Measurements from ENCODE around the gene LRP3. TPM values are rescaled to one million over a fixed set of nuclear protein-coding genes. Genes with fewer than 3 reads are reported as not detected.

The LRP3 gene
- total and polyA plus RNA-seq, 2 experiments from 2014 or later = 3.5 to 62.7 TPM

DNA sequence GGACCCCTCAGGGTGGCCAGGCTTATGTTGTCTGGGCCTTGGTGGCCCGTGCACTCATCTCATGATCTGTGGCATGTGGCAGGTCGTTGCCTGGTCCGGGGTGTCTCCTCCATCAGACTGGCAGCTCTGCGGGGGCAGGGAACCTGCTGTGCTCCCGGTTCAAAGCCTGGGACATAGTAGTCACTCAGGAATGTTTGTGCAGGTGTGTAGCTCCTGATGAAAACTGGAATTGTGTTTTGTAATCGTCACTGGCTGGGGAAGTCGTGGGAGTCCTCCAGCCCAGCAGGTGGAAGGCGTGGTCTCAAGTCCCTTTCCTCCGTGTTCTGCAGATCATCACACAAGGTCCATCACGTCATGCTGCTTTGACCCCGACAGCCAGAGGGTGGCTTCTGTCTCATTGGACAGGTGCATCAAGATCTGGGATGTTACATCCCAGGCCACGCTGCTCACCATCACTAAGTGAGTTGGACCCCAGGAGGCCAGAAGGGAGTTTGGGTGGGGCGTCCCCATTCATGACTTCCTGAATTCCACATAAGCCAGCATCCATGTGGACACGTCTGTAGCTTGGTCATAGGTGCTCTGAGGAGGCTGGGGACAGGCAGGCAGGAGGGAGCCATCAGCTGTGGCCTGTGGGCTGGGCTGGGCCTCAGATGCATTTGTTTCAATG lies 43.1 kb upstream of the LRP3 start (continued):
- TF ChIP-seq, protein P1, sequence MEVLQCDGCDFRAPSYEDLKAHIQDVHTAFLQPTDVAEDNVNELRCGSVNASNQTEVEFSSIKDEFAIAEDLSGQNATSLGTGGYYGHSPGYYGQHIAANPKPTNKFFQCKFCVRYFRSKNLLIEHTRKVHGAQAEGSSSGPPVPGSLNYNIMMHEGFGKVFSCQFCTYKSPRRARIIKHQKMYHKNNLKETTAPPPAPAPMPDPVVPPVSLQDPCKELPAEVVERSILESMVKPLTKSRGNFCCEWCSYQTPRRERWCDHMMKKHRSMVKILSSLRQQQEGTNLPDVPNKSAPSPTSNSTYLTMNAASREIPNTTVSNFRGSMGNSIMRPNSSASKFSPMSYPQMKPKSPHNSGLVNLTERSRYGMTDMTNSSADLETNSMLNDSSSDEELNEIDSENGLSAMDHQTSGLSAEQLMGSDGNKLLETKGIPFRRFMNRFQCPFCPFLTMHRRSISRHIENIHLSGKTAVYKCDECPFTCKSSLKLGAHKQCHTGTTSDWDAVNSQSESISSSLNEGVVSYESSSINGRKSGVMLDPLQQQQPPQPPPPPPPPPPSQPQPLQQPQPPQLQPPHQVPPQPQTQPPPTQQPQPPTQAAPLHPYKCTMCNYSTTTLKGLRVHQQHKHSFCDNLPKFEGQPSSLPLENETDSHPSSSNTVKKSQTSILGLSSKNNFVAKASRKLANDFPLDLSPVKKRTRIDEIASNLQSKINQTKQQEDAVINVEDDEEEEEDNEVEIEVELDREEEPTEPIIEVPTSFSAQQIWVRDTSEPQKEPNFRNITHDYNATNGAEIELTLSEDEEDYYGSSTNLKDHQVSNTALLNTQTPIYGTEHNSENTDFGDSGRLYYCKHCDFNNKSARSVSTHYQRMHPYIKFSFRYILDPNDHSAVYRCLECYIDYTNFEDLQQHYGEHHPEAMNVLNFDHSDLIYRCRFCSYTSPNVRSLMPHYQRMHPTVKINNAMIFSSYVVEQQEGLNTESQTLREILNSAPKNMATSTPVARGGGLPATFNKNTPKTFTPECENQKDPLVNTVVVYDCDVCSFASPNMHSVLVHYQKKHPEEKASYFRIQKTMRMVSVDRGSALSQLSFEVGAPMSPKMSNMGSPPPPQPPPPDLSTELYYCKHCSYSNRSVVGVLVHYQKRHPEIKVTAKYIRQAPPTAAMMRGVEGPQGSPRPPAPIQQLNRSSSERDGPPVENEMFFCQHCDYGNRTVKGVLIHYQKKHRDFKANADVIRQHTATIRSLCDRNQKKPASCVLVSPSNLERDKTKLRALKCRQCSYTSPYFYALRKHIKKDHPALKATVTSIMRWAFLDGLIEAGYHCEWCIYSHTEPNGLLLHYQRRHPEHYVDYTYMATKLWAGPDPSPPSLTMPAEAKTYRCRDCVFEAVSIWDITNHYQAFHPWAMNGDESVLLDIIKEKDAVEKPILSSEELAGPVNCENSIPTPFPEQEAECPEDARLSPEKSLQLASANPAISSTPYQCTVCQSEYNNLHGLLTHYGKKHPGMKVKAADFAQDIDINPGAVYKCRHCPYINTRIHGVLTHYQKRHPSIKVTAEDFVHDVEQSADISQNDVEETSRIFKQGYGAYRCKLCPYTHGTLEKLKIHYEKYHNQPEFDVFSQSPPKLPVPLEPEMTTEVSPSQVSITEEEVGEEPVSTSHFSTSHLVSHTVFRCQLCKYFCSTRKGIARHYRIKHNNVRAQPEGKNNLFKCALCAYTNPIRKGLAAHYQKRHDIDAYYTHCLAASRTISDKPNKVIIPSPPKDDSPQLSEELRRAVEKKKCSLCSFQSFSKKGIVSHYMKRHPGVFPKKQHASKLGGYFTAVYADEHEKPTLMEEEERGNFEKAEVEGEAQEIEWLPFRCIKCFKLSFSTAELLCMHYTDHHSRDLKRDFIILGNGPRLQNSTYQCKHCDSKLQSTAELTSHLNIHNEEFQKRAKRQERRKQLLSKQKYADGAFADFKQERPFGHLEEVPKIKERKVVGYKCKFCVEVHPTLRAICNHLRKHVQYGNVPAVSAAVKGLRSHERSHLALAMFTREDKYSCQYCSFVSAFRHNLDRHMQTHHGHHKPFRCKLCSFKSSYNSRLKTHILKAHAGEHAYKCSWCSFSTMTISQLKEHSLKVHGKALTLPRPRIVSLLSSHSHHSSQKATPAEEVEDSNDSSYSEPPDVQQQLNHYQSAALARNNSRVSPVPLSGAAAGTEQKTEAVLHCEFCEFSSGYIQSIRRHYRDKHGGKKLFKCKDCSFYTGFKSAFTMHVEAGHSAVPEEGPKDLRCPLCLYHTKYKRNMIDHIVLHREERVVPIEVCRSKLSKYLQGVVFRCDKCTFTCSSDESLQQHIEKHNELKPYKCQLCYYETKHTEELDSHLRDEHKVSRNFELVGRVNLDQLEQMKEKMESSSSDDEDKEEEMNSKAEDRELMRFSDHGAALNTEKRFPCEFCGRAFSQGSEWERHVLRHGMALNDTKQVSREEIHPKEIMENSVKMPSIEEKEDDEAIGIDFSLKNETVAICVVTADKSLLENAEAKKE (CRISPR knock-in tag; IDR thresholded peaks at IDR 0.05) = no peak
- TF ChIP-seq, protein P2, sequence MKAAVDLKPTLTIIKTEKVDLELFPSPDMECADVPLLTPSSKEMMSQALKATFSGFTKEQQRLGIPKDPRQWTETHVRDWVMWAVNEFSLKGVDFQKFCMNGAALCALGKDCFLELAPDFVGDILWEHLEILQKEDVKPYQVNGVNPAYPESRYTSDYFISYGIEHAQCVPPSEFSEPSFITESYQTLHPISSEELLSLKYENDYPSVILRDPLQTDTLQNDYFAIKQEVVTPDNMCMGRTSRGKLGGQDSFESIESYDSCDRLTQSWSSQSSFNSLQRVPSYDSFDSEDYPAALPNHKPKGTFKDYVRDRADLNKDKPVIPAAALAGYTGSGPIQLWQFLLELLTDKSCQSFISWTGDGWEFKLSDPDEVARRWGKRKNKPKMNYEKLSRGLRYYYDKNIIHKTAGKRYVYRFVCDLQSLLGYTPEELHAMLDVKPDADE (IDR thresholded peaks at IDR 0.05) = no peak
- TF ChIP-seq CREB1 (CRISPR knock-in tag; IDR thresholded peaks at IDR 0.05; ENCODE audit: low read depth) (no peak), JUNB (IDR thresholded peaks at IDR 0.05; ENCODE audit: unreplicated experiment) (no peak), POLR2AphosphoS5 (IDR thresholded peaks at IDR 0.05; ENCODE audit: low read depth) (no peak), EZH2 (IDR thresholded peaks at IDR 0.05; ENCODE audit: low read depth, unreplicated experiment) (no peak)
- TF ChIP-seq, protein P3, sequence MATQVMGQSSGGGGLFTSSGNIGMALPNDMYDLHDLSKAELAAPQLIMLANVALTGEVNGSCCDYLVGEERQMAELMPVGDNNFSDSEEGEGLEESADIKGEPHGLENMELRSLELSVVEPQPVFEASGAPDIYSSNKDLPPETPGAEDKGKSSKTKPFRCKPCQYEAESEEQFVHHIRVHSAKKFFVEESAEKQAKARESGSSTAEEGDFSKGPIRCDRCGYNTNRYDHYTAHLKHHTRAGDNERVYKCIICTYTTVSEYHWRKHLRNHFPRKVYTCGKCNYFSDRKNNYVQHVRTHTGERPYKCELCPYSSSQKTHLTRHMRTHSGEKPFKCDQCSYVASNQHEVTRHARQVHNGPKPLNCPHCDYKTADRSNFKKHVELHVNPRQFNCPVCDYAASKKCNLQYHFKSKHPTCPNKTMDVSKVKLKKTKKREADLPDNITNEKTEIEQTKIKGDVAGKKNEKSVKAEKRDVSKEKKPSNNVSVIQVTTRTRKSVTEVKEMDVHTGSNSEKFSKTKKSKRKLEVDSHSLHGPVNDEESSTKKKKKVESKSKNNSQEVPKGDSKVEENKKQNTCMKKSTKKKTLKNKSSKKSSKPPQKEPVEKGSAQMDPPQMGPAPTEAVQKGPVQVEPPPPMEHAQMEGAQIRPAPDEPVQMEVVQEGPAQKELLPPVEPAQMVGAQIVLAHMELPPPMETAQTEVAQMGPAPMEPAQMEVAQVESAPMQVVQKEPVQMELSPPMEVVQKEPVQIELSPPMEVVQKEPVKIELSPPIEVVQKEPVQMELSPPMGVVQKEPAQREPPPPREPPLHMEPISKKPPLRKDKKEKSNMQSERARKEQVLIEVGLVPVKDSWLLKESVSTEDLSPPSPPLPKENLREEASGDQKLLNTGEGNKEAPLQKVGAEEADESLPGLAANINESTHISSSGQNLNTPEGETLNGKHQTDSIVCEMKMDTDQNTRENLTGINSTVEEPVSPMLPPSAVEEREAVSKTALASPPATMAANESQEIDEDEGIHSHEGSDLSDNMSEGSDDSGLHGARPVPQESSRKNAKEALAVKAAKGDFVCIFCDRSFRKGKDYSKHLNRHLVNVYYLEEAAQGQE (IDR thresholded peaks at IDR 0.05; ENCODE audit: unreplicated experiment) = no peak
